GM19463 (cell line): Measurements from ENCODE around the gene LRFN2.

Source experiments
- ATAC-seq: cut with Tn5 transposase; IDR thresholded peaks from one replicate; pipeline ENCODE4 v1.9.1; 2021; ENCODE audit warnings: mild to moderate bottlenecking, moderate library complexity; ENCODE audit not compliant: unreplicated experiment

The LRFN2 gene

GRCh38 chr6:40440053-40440452, 147.1 kb downstream of the LRFN2 start:
- no peak for ATAC-seq

DNA sequence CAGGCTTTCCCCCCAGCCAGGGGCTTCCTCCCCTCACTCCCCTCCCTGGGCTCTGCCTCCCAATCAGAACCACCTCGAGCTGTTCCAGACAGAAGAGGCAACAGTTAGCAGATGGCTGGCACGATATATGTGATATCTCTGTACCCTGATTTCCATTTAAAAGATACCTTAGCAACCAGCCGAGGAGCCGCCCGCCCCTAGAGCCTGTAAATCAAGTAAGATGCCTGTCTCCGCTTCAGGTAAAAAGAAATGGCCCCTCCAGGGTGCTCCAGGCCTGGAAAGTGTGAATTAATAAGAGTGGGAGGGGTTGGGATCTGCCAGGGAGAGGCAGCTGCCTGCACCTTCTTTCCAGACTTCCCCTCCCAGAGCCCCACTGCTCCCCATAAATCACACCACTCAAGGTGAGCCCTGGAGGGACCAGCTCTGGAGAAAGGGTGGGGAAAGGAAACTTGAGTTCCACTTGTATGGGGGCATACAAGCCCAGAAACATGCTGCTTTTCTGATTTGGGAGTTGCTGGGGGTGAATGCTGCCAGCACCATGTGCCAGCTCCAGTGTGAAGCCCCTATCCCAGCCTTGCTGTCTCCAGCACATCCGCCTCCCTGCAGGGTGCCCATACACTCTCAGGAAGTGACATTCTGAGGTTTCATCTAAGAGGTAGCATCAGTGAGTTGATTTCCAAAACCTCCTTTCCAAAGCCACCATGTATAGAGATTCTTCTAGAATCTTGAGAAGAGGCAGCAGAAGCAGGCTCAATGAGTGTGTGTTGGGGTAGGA, 148.0 kb downstream of the LRFN2 start:
- ATAC-seq, result no peak

GRCh38 chr6:40438246-40438887, 148.8 kb downstream of the LRFN2 start:
- no peak for ATAC-seq

DNA sequence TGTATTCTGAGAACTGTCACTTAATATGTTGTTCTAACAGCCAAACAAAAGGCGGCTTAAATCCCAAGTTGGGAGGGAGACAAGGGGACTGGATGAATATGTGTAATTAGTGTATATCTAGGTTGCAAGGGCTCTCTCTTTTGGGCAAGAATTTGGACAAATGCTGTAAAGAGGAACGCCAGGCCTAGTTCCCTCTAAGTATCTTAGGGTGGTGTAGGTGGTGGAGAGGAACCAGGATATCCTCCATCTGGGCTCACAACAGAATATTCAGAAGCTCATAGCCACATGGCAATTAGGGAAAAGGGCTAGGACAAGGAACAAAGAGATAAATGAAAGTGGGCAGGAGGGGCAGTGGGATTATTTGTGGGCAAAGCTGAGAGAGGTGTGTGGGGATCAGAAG, 149.5 kb downstream of the LRFN2 start:
- no peak for ATAC-seq

- ATAC-seq, result no peak
Observed at GRCh38 chr6:40436685-40437604, 150.2 kb downstream of the LRFN2 start.

GRCh38 chr6:40432982-40433381, 154.2 kb downstream of the LRFN2 start:
- no peak for ATAC-seq

GRCh38 chr6:40431706-40432105, 155.5 kb downstream of the LRFN2 start:
- no peak for ATAC-seq

DNA sequence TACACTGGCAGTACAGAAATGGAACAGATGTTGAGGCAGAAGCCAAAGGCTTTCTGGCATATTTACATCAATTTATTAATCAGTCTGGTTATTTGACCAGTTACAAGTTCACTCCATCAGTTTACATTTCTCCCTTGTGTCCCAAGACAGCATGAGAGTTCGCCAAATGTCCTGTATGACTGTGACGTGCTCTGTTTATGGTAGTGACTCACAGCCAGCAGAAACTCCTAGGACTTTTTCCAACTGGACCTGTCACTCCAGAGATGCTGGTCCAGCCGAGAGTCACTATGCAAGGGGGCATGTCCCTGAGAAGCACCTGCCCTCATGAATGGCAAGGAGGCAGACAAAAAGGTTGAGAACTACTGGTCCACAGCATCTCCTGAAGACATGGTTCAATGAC, 160.0 kb downstream of the LRFN2 start:
- ATAC-seq, result no peak

DNA sequence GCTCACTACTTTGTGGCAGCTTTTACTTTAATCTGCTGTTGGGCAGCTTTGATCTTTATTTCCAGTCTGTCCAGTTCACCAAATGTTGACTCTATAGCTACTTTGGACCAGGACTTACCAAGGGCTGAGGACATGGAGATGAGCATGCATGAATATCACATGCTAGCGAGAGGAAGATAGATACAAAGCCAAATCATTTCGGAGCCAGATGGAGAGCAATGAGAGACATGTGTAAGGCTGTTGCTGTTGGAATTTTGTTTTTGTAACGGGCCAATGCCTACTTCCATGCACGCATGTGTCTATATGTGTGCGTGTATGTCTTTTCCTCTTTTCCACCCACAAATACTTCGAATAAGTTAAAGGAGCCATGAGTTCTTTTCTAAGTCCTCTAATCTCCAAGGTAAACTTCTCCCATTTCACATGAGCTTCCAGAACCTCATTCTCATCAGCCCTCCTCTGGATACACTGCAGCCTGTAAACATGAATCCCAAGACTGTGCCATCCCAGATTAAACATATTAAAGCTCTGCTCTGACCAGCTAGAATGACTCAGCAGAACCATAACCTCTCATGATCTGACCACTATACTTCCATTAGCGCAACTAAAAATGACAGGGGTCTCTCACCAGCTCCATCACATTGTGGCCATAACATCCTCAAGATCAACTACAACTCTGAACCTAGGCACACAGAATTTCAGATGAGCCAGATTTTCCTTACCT, 160.7 kb downstream of the LRFN2 start:
- no peak for ATAC-seq

GRCh38 chr6:40425192-40425919, 161.8 kb downstream of the LRFN2 start:
- ATAC-seq, result no peak

DNA sequence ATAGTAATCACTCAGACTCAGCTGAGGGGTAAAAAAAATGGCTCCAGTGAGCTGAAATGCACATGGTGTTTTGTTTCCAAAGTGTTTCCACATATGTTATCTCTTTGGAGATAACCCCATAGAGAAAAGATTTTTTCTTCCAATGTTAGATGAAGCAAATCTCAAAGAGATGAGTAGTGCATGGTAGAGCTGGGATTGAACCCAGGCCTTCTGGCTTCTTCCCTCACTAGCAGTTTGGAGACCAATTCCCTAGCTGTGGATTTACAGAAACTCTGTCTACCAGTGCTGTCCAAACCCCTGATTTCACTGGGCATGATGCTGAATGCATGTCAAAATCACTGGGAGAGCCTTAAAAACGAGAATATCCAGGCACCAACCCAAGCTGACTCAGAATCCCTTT, 165.1 kb downstream of the LRFN2 start:
- no peak for ATAC-seq

GRCh38 chr6:40419946-40420728, 167.0 kb downstream of the LRFN2 start:
- no peak for ATAC-seq

DNA sequence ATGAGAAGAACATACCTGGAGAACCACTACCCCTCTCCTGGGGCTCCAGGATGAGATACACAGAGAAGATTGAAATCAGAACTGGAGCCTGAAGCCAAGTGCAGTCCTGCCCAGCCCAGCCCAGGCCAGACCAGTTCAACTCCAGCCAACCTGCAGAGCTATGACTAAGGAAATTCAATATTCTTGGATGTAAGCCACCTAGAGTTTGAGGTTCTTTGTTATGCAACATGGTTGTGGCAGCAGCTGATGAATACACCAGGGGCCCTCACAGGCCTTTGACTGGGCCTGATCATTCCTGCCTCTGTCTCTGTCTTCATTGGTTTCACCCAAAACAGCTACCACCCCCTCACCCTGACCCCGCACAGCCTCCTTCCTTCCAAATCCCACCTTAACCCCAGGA, 167.8 kb downstream of the LRFN2 start:
- ATAC-seq, result no peak

GRCh38 chr6:40417031-40417430, 170.1 kb downstream of the LRFN2 start:
- ATAC-seq, result no peak

DNA sequence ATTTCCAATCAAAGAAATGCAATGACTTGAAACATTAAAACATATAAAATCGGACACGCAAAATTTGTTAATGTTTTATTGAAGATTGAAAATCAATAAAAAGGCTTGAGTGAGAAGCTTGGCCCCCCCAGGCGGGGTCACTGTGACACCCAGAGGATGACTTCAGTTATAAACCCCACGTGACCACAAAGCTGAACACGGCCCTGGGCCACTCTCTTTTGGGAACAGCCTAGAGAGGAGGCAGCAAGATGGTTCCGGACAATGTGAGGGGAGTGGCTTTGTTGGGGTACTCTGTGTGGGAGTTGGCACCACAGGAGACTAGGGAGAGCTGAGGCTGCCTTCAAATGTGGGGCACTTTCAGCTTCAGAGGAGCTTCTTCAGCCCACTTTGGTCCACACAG, 172.5 kb downstream of the LRFN2 start:
- ATAC-seq, result no peak

DNA sequence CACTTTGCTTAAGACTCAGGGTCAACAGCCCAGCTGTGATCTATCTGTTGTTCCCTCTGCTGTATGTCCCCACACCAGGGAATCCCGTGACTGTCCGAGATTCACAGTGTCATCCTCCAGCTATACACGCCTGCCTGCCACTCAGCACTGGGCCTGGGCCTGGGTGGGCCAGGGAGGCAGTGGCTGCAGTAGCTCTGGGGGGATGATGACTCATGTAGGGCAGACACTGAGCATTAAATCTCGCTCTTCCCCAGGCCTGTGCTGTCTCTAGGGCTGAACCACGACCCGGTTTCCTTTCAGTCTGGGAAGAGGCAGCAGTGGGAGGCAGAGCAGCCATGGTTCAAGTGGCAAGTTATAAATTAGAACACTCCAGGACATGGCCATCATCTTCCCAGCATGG, 173.9 kb downstream of the LRFN2 start:
- no peak for ATAC-seq

DNA sequence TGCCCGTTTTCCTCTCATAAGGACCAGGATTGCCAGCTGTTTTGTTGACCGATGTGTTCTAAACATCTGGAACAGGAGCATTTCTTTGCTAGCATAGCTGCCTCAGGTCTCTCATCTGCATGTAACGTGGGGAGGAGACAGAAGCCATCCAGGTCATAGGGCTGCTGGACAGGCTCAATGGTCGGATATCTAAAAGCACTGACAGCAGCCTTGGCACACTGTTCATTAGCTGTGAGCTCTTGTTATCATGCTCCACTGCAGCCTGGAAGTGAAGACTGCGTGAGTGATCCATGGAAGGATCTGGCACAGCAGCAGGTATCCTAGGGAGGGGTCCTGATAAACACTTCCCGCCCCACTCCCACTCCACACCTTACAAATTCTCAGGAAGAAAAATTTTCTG, 175.3 kb downstream of the LRFN2 start:
- ATAC-seq, result no peak

DNA sequence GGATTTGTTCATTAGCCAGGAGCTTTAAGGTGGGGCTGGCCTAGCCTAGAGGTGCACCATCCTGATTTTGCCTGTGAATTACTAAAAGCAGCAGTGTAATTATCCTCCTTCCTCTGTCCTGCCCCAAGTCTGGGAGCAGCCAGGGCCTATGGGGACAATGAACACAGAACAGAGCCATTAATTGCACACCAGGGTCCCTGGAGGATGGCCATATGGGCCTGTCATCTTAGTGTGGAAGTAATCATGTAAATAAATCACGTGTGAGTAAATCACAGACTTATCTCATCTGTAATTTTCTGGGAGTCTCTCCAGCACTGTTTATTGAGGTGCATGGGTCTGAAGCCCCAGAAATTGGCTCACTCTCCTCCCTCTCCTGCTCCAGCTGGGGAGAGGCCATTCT, 176.3 kb downstream of the LRFN2 start:
- ATAC-seq, result no peak

DNA sequence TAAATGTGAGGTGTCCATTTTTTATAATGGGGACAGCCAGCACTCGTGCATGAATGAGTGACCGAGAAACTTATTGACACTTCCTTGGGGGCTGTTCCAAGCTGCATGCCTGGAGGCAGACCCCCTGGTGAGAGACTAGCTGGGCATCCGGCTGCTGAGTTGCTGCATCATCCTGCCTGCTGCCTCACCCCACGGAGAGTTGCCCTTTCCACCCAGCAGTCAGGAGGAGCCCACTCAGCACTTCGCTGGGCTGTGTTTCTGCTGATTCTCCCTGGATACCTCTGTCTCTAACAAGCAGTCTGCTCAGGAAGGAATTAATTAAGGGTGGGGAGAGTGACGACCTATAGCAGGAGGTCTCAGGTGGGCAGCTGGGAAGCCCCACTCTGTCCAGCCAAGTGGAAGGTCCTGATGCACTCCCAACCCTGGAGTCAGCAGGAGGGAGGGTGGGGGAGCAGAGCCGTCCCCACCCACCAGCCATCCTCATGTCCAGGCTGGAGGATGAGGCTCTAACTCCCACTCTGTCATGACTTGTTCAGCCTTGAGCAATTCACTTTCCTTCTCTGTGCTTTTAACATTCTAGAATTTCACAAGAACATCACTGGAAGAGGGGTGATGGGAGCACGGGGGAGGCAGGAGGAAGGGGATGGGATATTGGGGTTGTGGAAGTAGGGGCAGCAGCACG, 177.3 kb downstream of the LRFN2 start:
- ATAC-seq, result no peak
